Loucy (cell line): ENCODE data around the gene WNT11.

Source experiments
- H2AFZ ChIP-seq: fragments of 200-600 bp; sonication (generic); 2 replicates; pipeline ENCODE4 v1.6.0; 2016; ENCODE audit warnings: antibody characterized with exemption, mild to moderate bottlenecking, low read length, moderate library complexity
- H3F3A ChIP-seq: fragments of 200-600 bp; 2 replicates; pipeline ENCODE4 v1.6.0; 2016; ENCODE audit warnings: antibody characterized with exemption, low read depth, mild to moderate bottlenecking
- H3K27me3 ChIP-seq: fragments of 200-600 bp; sonication (generic); 2 replicates; pipeline ENCODE4 v1.6.1; 2014; ENCODE audit warnings: low read length, mild to moderate bottlenecking; ENCODE audit not compliant: insufficient read depth, poor library complexity, severe bottlenecking
- H3K36me3 ChIP-seq: fragments of 200-600 bp; sonication (generic); 2 replicates; pipeline ENCODE4 v1.6.1; 2016; ENCODE audit warnings: low read length; ENCODE audit not compliant: insufficient read depth
- H3K4me1 ChIP-seq: fragments of 200-600 bp; sonication (generic); 2 replicates; pipeline ENCODE4 v1.5.1; 2014; ENCODE audit warnings: low read length, mild to moderate bottlenecking; ENCODE audit not compliant: insufficient read depth, poor library complexity, severe bottlenecking
- H3K4me2 ChIP-seq: fragments of 200-600 bp; sonication (generic); 2 replicates; pipeline ENCODE4 v1.6.0; 2014; ENCODE audit warnings: antibody characterized with exemption, low read length, low read depth, mild to moderate bottlenecking; ENCODE audit not compliant: poor library complexity, severe bottlenecking
- H3K4me3 ChIP-seq: fragments of 200-600 bp; sonication (generic); 2 replicates; pipeline ENCODE4 v1.5.1; 2014; ENCODE audit warnings: low read length, mild to moderate bottlenecking, mixed read lengths; ENCODE audit not compliant: poor library complexity, severe bottlenecking
- H3K79me2 ChIP-seq: fragments of 200-600 bp; sonication (generic); 2 replicates; pipeline ENCODE4 v1.6.1; 2014; ENCODE audit warnings: low read length; ENCODE audit not compliant: insufficient read depth
- H3K9ac ChIP-seq: fragments of 200-600 bp; sonication (generic); 2 replicates; pipeline ENCODE4 v1.6.0; 2014; ENCODE audit warnings: mild to moderate bottlenecking, low read depth, low read length, moderate library complexity; ENCODE audit not compliant: poor library complexity, severe bottlenecking
- H3K9me2 ChIP-seq: fragments of 200-600 bp; sonication (generic); replicated peaks from 2 replicates; pipeline ENCODE4 v1.6.1; 2016; ENCODE audit warnings: low read depth, low read length, mixed read lengths
- H3K9me3 ChIP-seq: fragments of 200-600 bp; sonication (generic); 2 replicates; pipeline ENCODE4 v1.6.1; 2014; ENCODE audit warnings: mild to moderate bottlenecking, antibody characterized with exemption, low read length, low read depth; ENCODE audit not compliant: insufficient read depth
- H4K20me1 ChIP-seq: fragments of 200-600 bp; sonication (generic); 2 replicates; pipeline ENCODE4 v1.6.0; 2014; ENCODE audit warnings: antibody characterized with exemption, low read length, mild to moderate bottlenecking; ENCODE audit not compliant: insufficient read depth, poor library complexity, severe bottlenecking
- CTCF ChIP-seq: fragments of 200-600 bp; sonication (generic); conservative IDR thresholded peaks from 2 replicates; pipeline ENCODE4 v1.5.1; 2014; ENCODE audit warnings: mild to moderate bottlenecking, antibody characterized with exemption, low read length
- EZH2phosphoT487 ChIP-seq: fragments of 200-600 bp; IDR thresholded peaks from 2 replicates; pipeline ENCODE4 v1.6.1; 2018; ENCODE audit warnings: antibody characterized with exemption, mild to moderate bottlenecking, moderate library complexity, borderline replicate concordance

Gene WNT11

GRCh38 chr11:76176463-76176862, 29.8 kb downstream of the WNT11 start:
- Histone ChIP-seq H3K4me3 (no peak overlapping the region), H4K20me1 (no peaks in the 10 kb centered on the region), H3K36me3 (no peaks in the 10 kb centered on the region), H3K9me3 (no peaks in the 10 kb centered on the region), H3K4me2 (no peak overlapping the region), H3K9ac (no peak overlapping the region), H3K9me2 (no peaks in the 10 kb centered on the region), H3K4me1 (no peaks in the 10 kb centered on the region), H3K79me2 (no peaks in the 10 kb centered on the region), H3K27me3 (no peaks in the 10 kb centered on the region), H3F3A (no peaks in the 10 kb centered on the region), H2AFZ (no peak overlapping the region)
- TF ChIP-seq CTCF (no peak), EZH2phosphoT487 (no peak)

GRCh38 chr11:76175783-76176182, 30.5 kb downstream of the WNT11 start:
- no peak overlapping the region for H3K4me2 ChIP-seq

GRCh38 chr11:76174330-76174729, 32.0 kb downstream of the WNT11 start:
- Histone ChIP-seq H3F3A (no peaks in the 10 kb centered on the region), H3K27me3 (no peaks in the 10 kb centered on the region), H3K79me2 (no peaks in the 10 kb centered on the region), H2AFZ (no peak overlapping the region), H3K9me3 (no peaks in the 10 kb centered on the region), H4K20me1 (no peaks in the 10 kb centered on the region), H3K9ac (no peak overlapping the region), H3K4me2 (no peak overlapping the region), H3K9me2 (no peaks in the 10 kb centered on the region), H3K4me3 (no peak overlapping the region), H3K36me3 (no peaks in the 10 kb centered on the region), H3K4me1 (no peaks in the 10 kb centered on the region)
- TF ChIP-seq CTCF (no peak), EZH2phosphoT487 (no peak)

More at GRCh38 chr11:76175783-76176182, 30.5 kb downstream of the WNT11 start:
- H3K9me2 ChIP-seq = no peaks in the 10 kb centered on the region
- no peak overlapping the region for H3K4me3 ChIP-seq
- H3K9me3 ChIP-seq = no peaks in the 10 kb centered on the region
- H3K79me2 ChIP-seq = no peaks in the 10 kb centered on the region
- TF ChIP-seq CTCF (no peak), EZH2phosphoT487 (no peak)
- no peak overlapping the region for H2AFZ ChIP-seq
- no peaks in the 10 kb centered on the region for H3K36me3 ChIP-seq
- no peak overlapping the region for H3K9ac ChIP-seq
- no peaks in the 10 kb centered on the region for H3F3A ChIP-seq
- H4K20me1 ChIP-seq = no peaks in the 10 kb centered on the region
- H3K4me1 ChIP-seq = no peaks in the 10 kb centered on the region
- no peaks in the 10 kb centered on the region for H3K27me3 ChIP-seq
